HG02610 (cell line): Measurements from ENCODE around the gene GJB3.
"Not testable (repeated sequence)": the region's sequence is repeated elsewhere in the genome, so short reads cannot be mapped to it uniquely, and the experiment has no call there.

Experiments
- ATAC-seq: cut with Tn5 transposase; IDR thresholded peaks from one replicate; pipeline ENCODE4 v1.9.1; 2021; ENCODE audit warnings: mild to moderate bottlenecking, moderate library complexity; ENCODE audit not compliant: unreplicated experiment

The GJB3 gene

DNA sequence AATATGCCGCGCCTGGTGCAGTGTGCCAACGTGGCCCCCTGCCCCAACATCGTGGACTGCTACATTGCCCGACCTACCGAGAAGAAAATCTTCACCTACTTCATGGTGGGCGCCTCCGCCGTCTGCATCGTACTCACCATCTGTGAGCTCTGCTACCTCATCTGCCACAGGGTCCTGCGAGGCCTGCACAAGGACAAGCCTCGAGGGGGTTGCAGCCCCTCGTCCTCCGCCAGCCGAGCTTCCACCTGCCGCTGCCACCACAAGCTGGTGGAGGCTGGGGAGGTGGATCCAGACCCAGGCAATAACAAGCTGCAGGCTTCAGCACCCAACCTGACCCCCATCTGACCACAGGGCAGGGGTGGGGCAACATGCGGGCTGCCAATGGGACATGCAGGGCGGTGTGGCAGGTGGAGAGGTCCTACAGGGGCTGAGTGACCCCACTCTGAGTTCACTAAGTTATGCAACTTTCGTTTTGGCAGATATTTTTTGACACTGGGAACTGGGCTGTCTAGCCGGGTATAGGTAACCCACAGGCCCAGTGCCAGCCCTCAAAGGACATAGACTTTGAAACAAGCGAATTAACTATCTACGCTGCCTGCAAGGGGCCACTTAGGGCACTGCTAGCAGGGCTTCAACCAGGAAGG is 4.3 kb downstream of the GJB3 start:
- no peak for ATAC-seq

DNA sequence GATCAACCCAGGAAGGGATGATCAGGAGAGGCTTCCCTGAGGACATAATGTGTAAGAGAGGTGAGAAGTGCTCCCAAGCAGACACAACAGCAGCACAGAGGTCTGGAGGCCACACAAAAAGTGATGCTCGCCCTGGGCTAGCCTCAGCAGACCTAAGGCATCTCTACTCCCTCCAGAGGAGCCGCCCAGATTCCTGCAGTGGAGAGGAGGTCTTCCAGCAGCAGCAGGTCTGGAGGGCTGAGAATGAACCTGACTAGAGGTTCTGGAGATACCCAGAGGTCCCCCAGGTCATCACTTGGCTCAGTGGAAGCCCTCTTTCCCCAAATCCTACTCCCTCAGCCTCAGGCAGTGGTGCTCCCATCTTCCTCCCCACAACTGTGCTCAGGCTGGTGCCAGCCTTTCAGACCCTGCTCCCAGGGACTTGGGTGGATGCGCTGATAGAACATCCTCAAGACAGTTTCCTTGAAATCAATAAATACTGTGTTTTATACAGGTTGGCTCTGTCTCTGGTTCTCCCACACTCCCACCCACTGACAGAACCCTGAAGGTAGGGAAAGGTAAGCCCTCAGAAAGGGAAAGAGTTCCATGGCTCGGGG is 5.0 kb downstream of the GJB3 start:
- no peak for ATAC-seq

GRCh38 chr1:34786521-34787325 is 5.7 kb downstream of the GJB3 start:
- ATAC-seq, result peak; percentile 42

GRCh38 chr1:34787461-34788420 is 6.7 kb downstream of the GJB3 start:
- no peak for ATAC-seq

- no peak for ATAC-seq
These were observed 10.0 kb downstream of the GJB3 start for GRCh38 chr1:34790985-34791384.

DNA sequence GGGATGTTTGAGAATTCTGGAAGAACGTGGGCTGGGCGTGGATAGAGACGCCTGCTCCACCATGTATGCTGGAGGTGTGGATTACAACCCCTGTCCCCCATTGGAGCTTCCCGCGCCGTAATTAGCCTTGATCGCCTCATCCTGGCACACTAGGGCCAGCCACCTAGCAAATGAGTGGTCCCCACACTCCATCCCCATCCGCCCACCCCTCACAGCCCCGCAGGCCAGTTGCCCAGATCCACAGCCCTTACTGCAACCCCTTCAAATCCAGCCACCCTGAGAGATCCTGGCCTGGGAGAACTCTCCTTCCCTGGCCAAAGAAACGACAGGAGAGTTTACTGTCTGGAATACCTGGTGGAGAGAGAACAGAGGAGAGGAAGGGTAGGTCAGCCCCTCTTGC is 11.4 kb downstream of the GJB3 start:
- ATAC-seq, result no peak

GRCh38 chr1:34792868-34793727 is 12.1 kb downstream of the GJB3 start, which contains the start of gene GJA4:
Gene GJA4 (plus strand): TSS chr1:34792999. CDS start chr1:34794214, 1,215 bp downstream.
- ATAC-seq, result no peak

DNA sequence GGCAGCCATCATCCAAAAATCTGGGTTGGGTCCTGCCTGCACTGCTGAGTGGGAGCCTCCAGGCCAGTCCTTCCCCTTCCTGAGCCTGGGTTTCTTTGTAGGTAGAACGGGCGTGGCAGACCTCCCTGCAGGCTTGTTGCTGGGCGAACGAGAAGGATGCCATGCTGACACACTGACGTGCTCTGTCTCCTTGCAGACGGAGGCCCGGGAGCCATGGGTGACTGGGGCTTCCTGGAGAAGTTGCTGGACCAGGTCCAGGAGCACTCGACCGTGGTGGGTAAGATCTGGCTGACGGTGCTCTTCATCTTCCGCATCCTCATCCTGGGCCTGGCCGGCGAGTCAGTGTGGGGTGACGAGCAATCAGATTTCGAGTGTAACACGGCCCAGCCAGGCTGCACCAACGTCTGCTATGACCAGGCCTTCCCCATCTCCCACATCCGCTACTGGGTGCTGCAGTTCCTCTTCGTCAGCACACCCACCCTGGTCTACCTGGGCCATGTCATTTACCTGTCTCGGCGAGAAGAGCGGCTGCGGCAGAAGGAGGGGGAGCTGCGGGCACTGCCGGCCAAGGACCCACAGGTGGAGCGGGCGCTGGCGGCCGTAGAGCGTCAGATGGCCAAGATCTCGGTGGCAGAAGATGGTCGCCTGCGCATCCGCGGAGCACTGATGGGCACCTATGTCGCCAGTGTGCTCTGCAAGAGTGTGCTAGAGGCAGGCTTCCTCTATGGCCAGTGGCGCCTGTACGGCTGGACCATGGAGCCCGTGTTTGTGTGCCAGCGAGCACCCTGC is 13.2 kb downstream of the GJB3 start:
- no peak for ATAC-seq

DNA sequence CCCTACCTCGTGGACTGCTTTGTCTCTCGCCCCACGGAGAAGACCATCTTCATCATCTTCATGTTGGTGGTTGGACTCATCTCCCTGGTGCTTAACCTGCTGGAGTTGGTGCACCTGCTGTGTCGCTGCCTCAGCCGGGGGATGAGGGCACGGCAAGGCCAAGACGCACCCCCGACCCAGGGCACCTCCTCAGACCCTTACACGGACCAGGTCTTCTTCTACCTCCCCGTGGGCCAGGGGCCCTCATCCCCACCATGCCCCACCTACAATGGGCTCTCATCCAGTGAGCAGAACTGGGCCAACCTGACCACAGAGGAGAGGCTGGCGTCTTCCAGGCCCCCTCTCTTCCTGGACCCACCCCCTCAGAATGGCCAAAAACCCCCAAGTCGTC is 13.8 kb downstream of the GJB3 start:
- no peak for ATAC-seq

- ATAC-seq, result no peak
These were observed 14.9 kb downstream of the GJB3 start for GRCh38 chr1:34795916-34796315.

- ATAC-seq, result peak; percentile 62
These were observed 16.0 kb downstream of the GJB3 start for GRCh38 chr1:34796990-34797389.

DNA sequence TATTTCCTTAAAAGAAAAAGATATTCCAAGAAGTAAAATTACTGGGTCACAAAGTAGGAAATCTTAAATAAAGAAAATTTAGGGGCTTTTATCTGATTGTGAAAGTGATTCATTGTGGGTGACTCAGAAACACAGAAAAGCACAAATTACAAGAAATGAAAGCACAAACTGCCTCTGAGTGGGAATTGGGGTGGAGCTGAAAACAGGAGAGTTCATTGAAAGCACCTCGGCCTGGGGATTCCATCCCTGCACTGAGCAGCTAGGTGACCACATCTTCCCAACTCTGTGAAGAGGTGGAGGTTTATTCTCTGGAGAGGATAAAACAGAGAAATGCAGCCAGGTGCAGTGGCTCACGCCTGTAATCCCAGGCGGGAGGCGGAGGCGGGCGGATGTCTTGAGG is 19.2 kb downstream of the GJB3 start:
- no peak for ATAC-seq

GRCh38 chr1:34803770-34804169 is 22.8 kb downstream of the GJB3 start:
- ATAC-seq, result no peak

GRCh38 chr1:34806396-34806795 is 25.4 kb downstream of the GJB3 start:
- ATAC-seq, result no peak

DNA sequence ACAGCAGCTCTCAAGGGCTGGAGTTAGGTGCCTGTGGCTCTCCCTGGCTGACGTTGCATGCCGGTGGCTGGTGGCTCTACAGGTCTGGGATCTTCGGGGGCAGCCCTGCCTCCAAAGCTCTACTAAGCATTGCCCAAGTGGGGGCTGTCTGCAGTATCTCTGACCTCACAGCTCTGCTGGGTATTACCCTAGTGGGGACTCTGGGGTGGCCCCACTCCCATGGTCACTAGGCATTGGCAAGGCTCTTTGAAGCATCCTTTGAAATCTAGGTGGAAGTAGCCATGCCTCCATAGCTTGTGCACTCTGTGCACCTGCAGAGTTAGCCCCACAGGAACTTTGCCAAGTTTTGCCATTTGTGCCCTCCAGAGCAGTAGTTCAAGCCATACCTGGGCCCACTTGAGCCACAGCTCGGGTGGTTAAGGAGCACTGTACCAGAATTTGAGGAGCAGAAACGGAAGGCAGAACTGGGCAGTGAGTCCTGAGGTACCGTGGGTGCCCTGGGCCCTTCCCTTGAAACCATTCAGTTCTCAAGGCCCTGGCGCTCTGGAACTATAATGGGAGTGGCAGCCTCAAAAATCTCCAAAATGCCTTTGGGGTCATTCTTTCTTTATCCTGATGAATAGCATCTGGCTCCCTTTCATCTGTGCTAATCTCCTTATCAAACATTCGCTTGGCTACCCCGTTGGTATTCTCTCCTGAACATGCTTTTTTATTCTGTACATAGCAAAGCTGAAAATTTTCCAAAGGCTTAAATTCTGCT is 27.2 kb downstream of the GJB3 start:
- ATAC-seq, result no peak

- not testable (repeated sequence) for ATAC-seq
These were observed 29.8 kb downstream of the GJB3 start for GRCh38 chr1:34810781-34811180.

DNA sequence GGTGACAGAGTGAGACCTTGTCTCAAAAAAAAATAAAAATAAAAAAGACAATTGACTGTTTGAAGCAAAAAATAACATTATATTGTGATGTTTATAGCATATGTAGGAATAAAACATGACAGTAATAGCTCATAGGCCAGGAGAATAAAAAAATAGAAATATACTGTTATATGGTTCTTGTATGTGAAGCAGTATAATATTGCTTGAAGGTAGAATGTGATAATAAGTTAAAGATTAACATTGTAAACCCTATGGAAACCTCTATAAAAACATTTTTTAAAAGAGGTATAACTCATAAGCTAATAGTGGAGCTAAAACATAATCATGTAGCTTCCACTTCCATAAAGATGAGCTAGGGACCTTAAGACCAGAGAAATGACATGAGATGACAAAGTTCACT is 35.3 kb downstream of the GJB3 start:
- ATAC-seq, result no peak

DNA sequence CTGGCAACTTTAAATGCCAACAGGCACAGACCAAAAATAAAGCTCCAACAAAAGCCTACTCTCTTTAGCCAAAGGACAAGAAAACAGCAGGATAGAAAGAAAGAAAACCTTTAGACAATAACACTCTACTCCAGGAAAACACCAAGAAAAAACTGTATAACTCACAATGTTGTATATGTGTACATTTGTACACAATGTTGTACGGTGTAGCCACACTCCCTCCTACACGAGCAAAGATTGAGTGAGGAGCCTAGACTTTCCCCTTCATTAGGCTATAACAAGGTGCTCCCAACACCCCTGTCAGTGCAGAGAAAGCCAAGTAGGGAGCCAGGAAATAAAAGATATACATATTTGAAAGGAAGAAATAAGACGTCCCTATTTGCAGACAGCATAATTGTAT is 35.8 kb downstream of the GJB3 start:
- no peak for ATAC-seq
